Motor neuron (in vitro differentiated cells): ENCODE measurements around the gene KRTDAP. TPM values are rescaled to one million over a fixed set of nuclear protein-coding genes. Genes with fewer than 3 reads are reported as not detected.

Experiments
- ATAC-seq, 8 experiments: fragments of 200-7000 bp; cut with Tn5 transposase; replicated peaks in 6 of 8; 2 replicates each; pipeline ENCODE4 v1.8.0; 2021; ENCODE audit warnings: mild to moderate bottlenecking in 8 of 8, moderate library complexity in 8 of 8
- H3K27ac ChIP-seq, 2 donors: fragments of 250-450 bp; sonication (Bioruptor Pico); 2 replicates each; pipeline ENCODE4 v1.9.0; 2021; ENCODE audit warnings: antibody characterized with exemption in 2 of 2, mild to moderate bottlenecking in 2 of 2, moderate library complexity in 1 of 2
- H3K4me1 ChIP-seq, 2 donors: fragments of 250-450 bp; sonication (Bioruptor Pico); replicated peaks in 1 of 2; 2 replicates each; pipeline ENCODE4 v1.6.1; 2021; ENCODE audit warnings: antibody characterized with exemption in 2 of 2, mild to moderate bottlenecking in 2 of 2, moderate library complexity in 1 of 2
- H3K4me3 ChIP-seq, 5 donors: fragments of 250-450 bp; sonication (Bioruptor Pico); 2 replicates each; pipeline ENCODE4 v1.9.0; 2021; ENCODE audit warnings: antibody characterized with exemption in 5 of 5, mild to moderate bottlenecking in 5 of 5, moderate library complexity in 4 of 5
- WGBS, 10 experiments: fragments of 450-650 bp; shearing (Covaris generic); methylation state at CpG; one replicate each; pipeline ENCODE4 v1.0.0; 2022; 5-methylcytosine and 5-hydroxymethylcytosine counted together
- in situ Hi-C, 9 experiments: fragments of 400-800 bp; cut with MboI; loops; one replicate each; pipeline ENCODE4 v1.15.0; 2021; ENCODE audit warnings: low sequenced_read_pairs in 9 of 9, low pct_unique_long_range_greater_than_20kb in 2 of 9; ENCODE audit not compliant: unreplicated experiment in 9 of 9
- total RNA-seq, 8 experiments: library from RNA; unstranded; fragments of 300-600 nt; gene quantifications; 2 replicates each; pipeline versions ENCODE4 v1.2.3 to v1.2.4, GENCODE V29; 2022

The KRTDAP gene, protein sequence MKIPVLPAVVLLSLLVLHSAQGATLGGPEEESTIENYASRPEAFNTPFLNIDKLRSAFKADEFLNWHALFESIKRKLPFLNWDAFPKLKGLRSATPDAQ
- total RNA-seq: not detected

DNA sequence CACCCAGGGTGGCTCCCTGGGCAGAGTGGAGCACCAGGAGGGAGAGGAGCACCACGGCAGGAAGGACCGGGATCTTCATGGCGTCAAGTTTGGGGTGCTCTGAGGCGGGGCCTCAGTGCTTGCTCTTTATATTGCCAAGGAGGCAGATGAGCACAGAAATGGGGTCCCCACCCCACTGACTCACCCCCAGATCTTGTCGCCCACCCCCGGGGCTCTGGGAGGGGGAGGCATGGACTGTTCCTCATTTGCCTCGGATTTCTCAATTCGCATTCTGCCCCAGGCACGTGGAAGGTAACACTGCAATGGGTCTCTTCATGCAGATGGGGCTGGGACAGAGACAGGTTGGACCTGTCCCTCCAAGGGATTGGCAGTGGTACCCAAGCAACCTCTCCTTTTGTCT, at the start of gene KRTDAP:
Gene KRTDAP (minus strand): TSS at position 101 of the 400 bp plus-strand sequence. CDS start 22 bp downstream, at position 79.
- Histone ChIP-seq H3K4me1 (peaks cover 0 to 4% of the 10 kb centered on the region in 2 donors), H3K4me3 (no peak within 1 kb of the TSS), H3K27ac (no peak within 1 kb of the TSS)
- ATAC-seq: no peak
- 27 to 89% (median 48%) methylated on average over 3 to 4 of the region's 9 CpGs; no CpG with 5 or more reads in 6 of the 10 experiments for WGBS, 10 experiments
- in situ Hi-C loops: loop anchor here in 2 of 9 experiments (10.0 to 25.0 kb wide), 2 partner anchors 128 to 146 kb away; partner anchors contain the start of genes FFAR1 (in 1 of the 2), FFAR3 (in 1 of the 2) and GPR42 (in 1 of the 2)

DNA sequence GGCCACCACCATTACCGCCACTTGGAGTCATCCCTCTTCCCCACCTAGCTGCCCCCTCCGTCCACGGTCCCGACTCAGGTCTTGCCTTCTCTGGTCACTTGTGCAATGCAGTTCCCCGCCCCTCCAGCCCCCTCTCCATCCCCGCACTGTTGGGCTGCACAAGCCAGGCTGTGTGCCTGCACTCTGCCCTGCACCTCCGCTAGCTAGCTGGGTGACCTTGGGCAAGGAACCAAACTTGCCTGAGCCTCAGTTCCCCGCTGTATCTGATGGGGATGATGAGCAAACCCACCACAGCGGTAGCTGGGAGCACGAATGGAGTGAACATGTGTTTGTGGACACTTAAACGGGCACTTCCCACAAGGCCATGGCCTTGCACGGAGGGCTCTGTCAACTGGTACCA, 49.6 kb upstream of the KRTDAP start:
- no peak overlapping the region for H3K4me3 ChIP-seq
- H3K27ac ChIP-seq: no peak overlapping the region
- ATAC-seq: no peak
- H3K4me1 ChIP-seq: peaks cover 0 to 5% of the 10 kb centered on the region in 2 donors
- WGBS, 10 experiments: 70 to 100% (median 80%) methylated on average over 1 to 2 of the region's 12 CpGs; no CpG with 5 or more reads in 6 of the 10 experiments
- in situ Hi-C loops: no loop called here

DNA sequence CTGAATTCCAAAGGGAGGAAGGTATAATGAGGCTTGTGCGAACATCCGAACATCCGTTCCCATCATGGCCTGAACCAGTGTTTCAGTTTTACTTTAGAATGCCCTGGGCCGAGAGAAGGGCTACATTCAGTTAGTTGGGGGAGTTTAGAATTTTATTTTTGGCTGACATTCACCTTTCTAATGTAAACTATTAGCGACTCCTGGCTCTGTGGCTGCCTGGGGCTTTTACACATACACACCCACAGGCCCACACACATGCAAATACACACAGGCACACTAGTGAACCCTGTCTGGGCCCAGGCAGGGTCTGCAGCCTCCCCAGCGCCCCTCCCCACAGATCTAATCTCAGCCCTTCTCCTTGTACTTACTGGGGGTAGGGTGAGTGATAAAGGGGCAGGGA, 49.0 kb upstream of the KRTDAP start:
- ATAC-seq: no peak
- in situ Hi-C loops: no loop called here
- Histone ChIP-seq H3K27ac (no peak overlapping the region), H3K4me1 (peaks cover 0 to 4% of the 10 kb centered on the region in 2 donors), H3K4me3 (no peak overlapping the region)
- WGBS, 10 experiments: 17 to 100% (median 80%) methylated on average over 1 to 4 of the region's 6 CpGs; no CpG with 5 or more reads in 3 of the 10 experiments

DNA sequence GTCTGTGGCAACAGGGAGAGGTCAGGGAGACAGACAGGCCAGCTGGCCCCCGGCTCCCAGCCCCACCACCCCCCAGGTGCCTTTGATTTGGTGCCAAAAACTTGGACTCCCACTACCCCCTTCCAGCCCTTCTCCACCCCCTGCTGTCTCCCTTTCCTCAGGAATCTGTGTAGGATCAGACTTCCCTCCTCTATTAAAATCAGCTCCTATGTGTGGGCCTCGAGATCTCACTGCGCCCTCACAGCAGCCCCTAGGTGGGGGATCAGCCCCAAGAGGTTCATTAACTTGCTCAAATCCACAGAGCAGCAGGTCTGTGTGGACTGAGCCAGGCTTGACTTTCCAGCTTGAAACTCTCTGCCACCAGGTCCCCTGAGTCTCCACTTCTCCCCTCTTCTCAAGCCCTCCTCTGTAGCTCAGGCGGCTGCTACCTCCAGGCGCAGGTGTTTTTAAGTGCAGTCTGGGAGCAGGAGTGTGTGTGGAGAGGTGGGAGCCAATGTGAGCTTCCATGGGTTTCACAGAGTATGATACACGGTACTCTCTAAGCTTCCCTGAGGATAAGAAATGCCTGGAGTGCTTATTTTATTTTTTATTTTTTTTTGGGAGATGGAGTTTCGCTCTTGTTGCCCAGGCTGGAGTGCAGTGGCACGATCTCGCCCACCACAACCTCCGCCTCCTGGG, 44.7 kb upstream of the KRTDAP start:
- 40 to 88% (median 50%) methylated on average over 2 to 5 of the region's 10 CpGs; no CpG with 5 or more reads in 5 of the 10 experiments for WGBS, 10 experiments
- Histone ChIP-seq H3K4me1 (no peaks in the 10 kb centered on the region), H3K4me3 (no peak overlapping the region), H3K27ac (no peak overlapping the region)
- ATAC-seq: no peak
- in situ Hi-C loops: no loop called here

DNA sequence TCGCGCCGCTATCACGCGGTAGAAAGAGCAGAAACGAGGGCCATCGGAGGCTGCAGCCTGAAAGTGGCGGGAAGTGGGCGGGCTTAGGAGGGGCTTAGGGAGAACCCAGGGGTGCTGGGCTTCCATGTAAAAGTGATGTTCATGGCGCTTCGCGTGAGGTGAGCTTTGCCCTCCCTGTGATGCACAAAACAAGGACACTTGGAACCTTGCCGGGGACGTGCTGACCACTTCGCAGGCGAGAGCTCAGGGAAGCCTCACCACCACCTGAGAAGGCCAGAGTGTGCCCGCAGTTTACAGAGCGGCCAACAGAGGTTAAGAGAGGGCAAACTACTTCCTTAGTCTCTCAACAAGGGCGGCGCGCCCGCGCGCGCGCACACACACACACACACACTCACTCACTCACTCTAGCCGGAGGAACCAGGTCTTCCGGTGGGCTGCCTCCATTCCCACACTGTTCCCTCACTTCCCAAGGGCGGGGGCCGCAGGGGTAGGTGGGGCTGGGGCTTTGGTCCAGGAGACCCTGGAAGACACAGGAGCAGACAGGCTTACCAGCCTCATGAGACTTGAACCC, 43.6 kb upstream of the KRTDAP start:
- Histone ChIP-seq H3K4me3 (no peak overlapping the region), H3K27ac (no peak overlapping the region), H3K4me1 (no peaks in the 10 kb centered on the region)
- peak in 3 of 8 experiments; percentile 38 to 53 (median 40) for ATAC-seq
- 47 to 81% methylated on average over 5 to 17 of the region's 30 CpGs; no CpG with 5 or more reads in 8 of the 10 experiments for WGBS, 10 experiments
- in situ Hi-C loops: no loop called here

DNA sequence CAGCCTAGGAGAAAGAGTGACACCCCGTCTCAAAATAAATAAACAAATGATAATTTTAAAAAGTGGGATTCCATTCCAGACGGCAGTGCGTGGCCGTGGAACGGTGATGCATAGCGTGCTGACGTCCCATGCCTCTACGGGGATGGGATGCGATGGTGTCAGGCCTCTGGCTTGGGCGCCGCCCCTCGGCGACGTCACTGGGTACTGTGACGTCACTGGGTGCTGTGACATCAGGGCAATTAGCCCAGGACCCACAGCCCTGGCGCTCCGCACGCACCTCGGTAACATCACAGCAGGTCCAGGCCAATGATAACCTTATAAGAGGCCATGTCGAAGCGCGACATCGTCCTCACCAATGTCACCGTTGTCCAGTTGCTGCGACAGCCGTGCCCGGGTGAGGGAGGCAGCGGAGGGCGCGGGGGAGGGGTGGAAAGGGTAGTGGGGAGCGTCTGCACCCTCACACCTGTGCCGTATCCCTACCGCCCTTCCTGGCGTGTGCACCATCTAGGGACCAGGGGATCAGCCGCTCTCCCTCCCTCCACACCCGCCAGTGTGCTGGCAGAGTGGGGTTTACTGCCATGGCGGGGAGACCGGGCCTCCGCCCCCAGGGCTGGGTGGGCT, 43.0 kb upstream of the KRTDAP start, which contains the start of gene GAPDHS:
Gene GAPDHS (plus strand): TSS at position 256 of the 621 bp plus-strand sequence. CDS start 72 bp downstream, at position 328.
- 15 to 100% (median 66%) methylated on average over 1 to 7 of the region's 39 CpGs; no CpG with 5 or more reads in 6 of the 10 experiments for WGBS, 10 experiments
- in situ Hi-C loops: no loop called here
- H3K4me1 ChIP-seq: no peaks in the 10 kb centered on the region
- no peak within 1 kb of the TSS for H3K27ac ChIP-seq
- no peak for ATAC-seq
- no peak within 1 kb of the TSS for H3K4me3 ChIP-seq

DNA sequence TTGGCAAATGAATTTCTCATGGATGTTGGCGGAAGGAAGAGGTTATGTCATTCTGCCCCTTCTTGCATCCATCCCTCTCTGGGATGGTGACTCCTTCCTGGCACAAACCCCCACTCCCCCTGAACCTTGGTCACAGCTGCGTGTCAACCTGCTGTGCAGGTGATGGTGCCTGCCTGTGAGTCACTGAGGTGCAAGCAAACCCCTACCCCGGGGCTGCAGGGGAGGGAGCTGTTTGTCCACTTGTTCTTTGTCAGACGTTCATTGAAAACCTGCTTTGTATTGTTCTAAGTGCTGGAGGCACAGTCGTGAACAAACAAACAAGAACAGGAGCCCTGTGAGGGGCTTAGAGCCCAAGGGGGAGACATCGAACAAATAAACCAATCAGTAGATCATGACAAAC, 41.0 kb upstream of the KRTDAP start:
- Histone ChIP-seq H3K27ac (no peak overlapping the region), H3K4me3 (no peak overlapping the region), H3K4me1 (no peaks in the 10 kb centered on the region)
- in situ Hi-C loops: no loop called here
- WGBS, 10 experiments: 26 to 63% (median 49%) methylated on average over 3 to 4 of the region's 6 CpGs; no CpG with 5 or more reads in 4 of the 10 experiments
- ATAC-seq: no peak

DNA sequence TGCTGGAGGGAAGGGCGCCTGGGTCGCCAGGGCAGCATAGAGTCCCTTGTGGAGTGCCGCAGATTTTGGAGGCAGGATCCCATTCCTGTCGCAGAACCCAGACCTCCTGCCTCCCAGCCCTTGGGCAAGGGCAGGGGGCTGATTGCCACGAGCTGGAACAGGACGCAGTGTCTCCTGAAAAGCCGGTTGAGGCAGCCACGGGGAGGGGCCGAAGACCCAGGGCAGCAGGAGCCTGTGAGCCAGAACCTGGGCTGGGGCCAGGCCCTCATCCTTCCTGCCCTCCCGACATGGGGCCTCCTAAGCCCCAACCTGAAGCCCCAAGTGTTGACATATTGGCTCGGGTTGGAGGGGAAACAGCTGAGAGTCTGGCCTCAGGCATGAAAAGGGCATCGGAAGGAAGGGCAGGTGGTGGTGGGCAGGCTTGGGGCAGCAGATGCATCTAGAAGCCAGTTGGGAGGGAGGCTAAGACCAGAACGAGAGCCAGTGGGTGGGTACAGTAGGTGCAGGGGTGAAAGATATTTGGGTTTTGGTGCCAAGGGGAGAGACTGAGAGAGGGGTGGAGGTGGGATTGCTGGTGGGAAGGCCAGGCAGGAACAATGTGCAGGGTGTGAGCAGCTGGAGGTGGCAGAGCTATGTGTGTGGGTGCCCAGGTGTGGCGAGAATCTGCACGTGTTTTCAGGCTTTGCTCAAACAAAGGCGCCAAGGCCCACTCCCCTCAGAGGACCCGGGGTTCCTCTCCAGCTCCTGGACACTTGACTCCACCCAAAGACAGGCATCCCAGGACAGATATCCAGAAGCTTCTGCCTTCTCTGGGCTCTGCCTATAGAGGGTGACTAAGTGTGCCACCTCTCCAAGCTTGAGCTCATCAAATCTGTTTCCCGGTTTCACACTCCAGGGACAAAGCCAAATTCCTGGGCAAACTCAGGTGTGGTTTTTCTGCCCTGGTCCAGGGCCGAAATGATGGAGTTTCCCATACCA, 39.3 kb upstream of the KRTDAP start:
- Histone ChIP-seq H3K27ac (no peak overlapping the region), H3K4me1 (no peaks in the 10 kb centered on the region), H3K4me3 (no peak overlapping the region)
- WGBS, 10 experiments: 33 to 90% (median 69%) methylated on average over 2 to 7 of the region's 19 CpGs; no CpG with 5 or more reads in 3 of the 10 experiments
- no peak for ATAC-seq
- in situ Hi-C loops: no loop called here

DNA sequence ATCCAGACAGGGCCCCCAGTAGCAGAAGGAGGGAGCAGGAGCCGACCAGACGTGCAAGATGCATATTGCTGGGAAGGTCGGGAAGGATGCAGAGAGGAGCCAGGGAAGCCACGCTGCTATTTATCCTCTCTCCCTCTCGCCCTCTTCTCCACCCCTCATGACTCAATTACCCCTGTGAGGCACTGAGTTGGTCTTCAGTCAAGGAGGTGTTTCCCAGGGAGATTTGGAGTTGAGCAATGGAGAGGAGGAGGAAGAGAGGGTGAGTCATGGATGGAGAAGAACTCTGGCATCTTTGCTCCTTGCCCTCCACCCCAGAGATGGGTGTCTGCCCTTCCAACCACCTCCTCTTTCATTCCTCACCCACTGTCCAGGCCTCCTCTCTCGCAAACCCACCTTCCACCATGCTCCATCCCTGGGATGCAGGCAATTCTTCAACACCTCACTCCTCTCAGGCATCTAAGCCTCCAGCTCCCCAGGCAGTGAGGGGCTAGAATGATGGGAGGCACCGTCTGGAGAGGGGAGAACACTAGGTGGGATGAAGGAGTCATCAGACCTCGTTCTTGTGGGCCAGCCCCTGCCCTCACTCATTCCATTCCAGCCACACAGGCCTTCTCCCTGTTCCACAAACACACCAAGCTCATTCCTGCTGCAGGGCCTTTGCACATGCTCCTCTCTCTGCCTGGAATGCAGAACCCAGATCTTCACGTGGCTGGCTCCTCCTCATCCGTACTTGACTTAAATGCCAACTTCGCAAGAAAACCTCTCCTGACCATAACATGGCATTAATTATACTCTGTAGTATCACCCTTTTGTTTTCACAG, 38.2 kb upstream of the KRTDAP start, which contains the start of gene SBSN:
Gene SBSN (minus strand): TSS at position 94 of the 821 bp plus-strand sequence. CDS start 30 bp downstream, at position 64.
- 31 to 86% (median 60%) methylated on average over 1 to 5 of the region's 11 CpGs; no CpG with 5 or more reads in 3 of the 10 experiments for WGBS, 10 experiments
- in situ Hi-C loops: no loop called here
- no peaks in the 10 kb centered on the region for H3K4me1 ChIP-seq
- peak in 2 of 8 experiments; percentile 27 to 62 for ATAC-seq
- no peak within 1 kb of the TSS for H3K4me3 ChIP-seq
- no peak within 1 kb of the TSS for H3K27ac ChIP-seq

DNA sequence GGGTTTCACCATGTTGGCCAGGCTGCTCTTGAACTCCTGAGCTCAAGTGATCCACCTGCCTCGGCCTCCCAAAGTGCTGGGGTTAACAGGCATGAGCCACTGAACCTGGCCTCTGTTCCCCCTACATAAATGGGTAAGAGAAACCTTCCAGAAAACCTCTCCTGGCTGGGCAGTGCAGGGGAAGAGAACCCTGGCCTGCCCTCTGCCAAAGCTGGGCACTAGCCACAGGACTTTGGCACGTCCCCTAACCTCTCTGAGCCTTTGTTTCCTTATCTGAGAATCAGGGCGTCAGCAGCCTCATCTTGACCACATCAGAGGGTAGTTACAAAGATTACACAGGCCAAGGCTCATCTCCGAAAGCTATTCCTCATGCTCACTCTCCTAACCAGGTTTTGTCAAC, 35.6 kb upstream of the KRTDAP start:
- Histone ChIP-seq H3K4me3 (no peak overlapping the region), H3K27ac (no peak overlapping the region), H3K4me1 (no peaks in the 10 kb centered on the region)
- no peak for ATAC-seq
- 0 to 100% (median 51%) methylated on average over 1 to 3 of the region's 4 CpGs; no CpG with 5 or more reads in 6 of the 10 experiments for WGBS, 10 experiments
- in situ Hi-C loops: no loop called here

DNA sequence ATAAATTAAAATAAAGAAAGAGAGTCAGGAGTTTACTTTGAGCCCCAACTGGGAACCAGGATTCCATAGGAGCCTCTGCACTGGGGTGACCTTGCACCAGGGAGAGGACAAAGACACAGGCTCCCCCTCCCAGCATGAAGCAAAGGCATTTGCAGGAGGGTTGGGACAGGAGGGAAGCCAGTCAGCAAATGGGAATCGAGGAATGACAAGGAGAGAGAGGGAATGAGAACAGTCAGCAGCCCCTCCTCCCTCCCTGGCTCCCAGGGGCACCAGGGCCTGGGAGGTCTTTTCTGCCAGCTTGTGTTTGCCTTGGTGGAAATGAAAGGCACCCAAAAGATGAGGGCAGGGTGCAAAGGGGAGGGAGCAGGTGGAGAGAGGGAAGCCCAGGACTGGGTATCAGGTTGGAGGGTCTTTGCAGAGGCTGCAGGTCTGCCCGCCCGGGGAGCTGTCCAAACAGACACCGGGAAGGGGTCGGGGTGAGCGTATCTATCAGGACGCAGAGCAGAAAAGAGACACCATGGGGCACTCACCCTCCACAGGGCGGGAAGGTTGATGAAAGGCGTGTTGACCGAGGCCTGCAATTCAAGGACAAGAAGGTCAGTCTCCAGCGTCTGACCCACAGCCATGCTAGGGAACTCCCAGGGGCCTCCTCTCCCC, 34.0 kb upstream of the KRTDAP start:
- H3K27ac ChIP-seq: no peak overlapping the region
- in situ Hi-C loops: no loop called here
- ATAC-seq: no peak
- H3K4me1 ChIP-seq: no peaks in the 10 kb centered on the region
- no peak overlapping the region for H3K4me3 ChIP-seq
- 0 to 61% (median 20%) methylated on average over 1 to 5 of the region's 11 CpGs; no CpG with 5 or more reads in 6 of the 10 experiments for WGBS, 10 experiments
